Natural killer cell treated with Interleukin-12 subunit alpha and Interleukin-12 subunit beta and Interleukin-15 and Interleukin-18, amount 100 ng/mL, for 72 hours (primary cell): ENCODE results near the gene MXRA5. TPM values are rescaled to one million over a fixed set of nuclear protein-coding genes. Genes with fewer than 3 reads are reported as not detected.
"Not testable (repeated sequence)": the region's sequence is repeated elsewhere in the genome, so short reads cannot be mapped to it uniquely, and the experiment has no call there.

Source experiments
- ATAC-seq, 2 donors: fragments of 150-1000 bp; cut with Tn5 transposase in 1 of 2; sonication (Bioruptor Pico), chemical (Tn5 transposase) in 1 of 2; 2 replicates each; pipeline ENCODE4 v1.10.0; 2021
- DNase-seq: peaks from one replicate; pipeline ENCODE4 v3.0.0; 2022; ENCODE audit warnings: low spot score
- H3K27ac Mint-ChIP-seq, 2 donors: 1 replicate in 1 of 2; 2 replicates in 1 of 2; pipeline ENCODE4 v1.8.0; 2022; ENCODE audit warnings: mixed read lengths in 2 of 2, mild to moderate bottlenecking in 1 of 2, moderate library complexity in 1 of 2
- H3K27me3 Mint-ChIP-seq, 2 donors: 1 replicate in 1 of 2; 2 replicates in 1 of 2; pipeline ENCODE4 v1.8.0; 2022; ENCODE audit warnings: mixed read lengths in 2 of 2
- H3K36me3 Mint-ChIP-seq: one replicate; pipeline ENCODE4 v1.8.0; 2022; ENCODE audit warnings: mixed read lengths
- H3K4me1 Mint-ChIP-seq, 2 donors: 1 replicate in 1 of 2; 2 replicates in 1 of 2; pipeline ENCODE4 v1.8.0; 2022; ENCODE audit warnings: low read depth in 2 of 2, mixed read lengths in 2 of 2, mild to moderate bottlenecking in 1 of 2
- H3K4me3 Mint-ChIP-seq: one replicate; pipeline ENCODE4 v1.8.0; 2022; ENCODE audit warnings: mixed read lengths
- H3K9me3 Mint-ChIP-seq: 2 replicates; pipeline ENCODE4 v1.8.0; 2022; ENCODE audit warnings: mixed read lengths
- total RNA-seq, 2 donors: library from RNA; stranded (reverse); gene quantifications; one replicate each; pipeline ENCODE4 v1.2.3, GENCODE V29; 2022

MXRA5 gene
- total RNA-seq, 2 donors from 2014 or later, result not detected

GRCh38 chrX:3360881-3361280, 14.4 kb upstream of the MXRA5 start:
- no peak overlapping the region for H3K27ac Mint-ChIP-seq
- H3K4me3 Mint-ChIP-seq, result no peak overlapping the region
- DNase-seq (no peak), ATAC-seq (no peak)
- H3K36me3 Mint-ChIP-seq, result no peaks in the 10 kb centered on the region
- peaks cover 0 to 2% of the 10 kb centered on the region in 2 donors for H3K27me3 Mint-ChIP-seq
- H3K4me1 Mint-ChIP-seq, result no peaks in the 10 kb centered on the region
- H3K9me3 Mint-ChIP-seq, result no peaks in the 10 kb centered on the region

GRCh38 chrX:3352741-3353140, 6.3 kb upstream of the MXRA5 start:
- DNase-seq, ATAC-seq, H3K4me3 Mint-ChIP-seq, H3K27ac Mint-ChIP-seq, H3K9me3 Mint-ChIP-seq, H3K36me3 Mint-ChIP-seq, H3K4me1 Mint-ChIP-seq: not testable (repeated sequence)
- H3K27me3 Mint-ChIP-seq, result peaks cover 6 to 19% of the 10 kb centered on the region in 2 donors

DNA sequence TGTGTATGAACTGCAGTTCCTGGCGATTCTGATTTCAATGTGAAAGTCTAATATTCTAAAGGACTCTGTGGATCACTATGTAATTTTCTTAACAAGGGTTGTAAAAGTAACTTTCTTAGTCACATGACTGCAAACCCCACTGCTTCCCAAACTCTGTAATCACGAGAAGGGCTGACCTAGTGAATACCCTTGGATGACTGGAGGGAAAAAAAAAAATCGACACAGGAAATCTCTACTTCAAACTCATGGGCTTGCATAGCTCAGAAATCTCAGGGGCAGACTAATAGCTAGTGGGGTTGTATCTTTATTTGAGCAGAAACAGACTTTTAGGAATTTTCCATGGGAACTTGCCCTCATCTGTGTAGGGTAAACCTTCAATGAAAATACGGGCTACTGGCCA, 4.8 kb upstream of the MXRA5 start:
- ATAC-seq (no peak), DNase-seq (no peak)
- Mint-ChIP-seq H3K9me3 (no peaks in the 10 kb centered on the region), H3K36me3 (no peaks in the 10 kb centered on the region), H3K4me1 (no peaks in the 10 kb centered on the region), H3K4me3 (no peak overlapping the region), H3K27ac (no peak overlapping the region), H3K27me3 (peaks cover 6 to 20% of the 10 kb centered on the region in 2 donors)

DNA sequence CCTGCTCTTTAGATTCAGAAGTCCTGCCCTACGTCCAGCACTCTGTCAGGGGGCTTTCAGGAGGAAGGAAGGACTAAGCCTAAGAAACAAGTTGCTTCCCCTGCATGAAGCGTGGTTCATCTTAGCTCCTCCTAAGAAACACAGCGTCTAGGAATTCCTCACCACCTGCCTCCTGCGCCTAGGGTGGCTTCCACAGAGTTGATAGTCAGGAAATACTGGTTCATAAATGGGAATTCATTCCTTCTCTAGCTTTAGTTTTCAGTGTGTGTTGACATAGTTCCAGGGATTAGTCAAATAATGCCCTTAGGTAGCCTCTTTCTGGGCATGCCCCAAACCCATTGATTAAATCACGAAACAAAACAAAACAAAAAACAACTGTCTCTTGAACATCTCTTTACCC, 1.7 kb upstream of the MXRA5 start:
- H3K27me3 Mint-ChIP-seq, result peaks cover 20 to 33% of the 10 kb centered on the region in 2 donors
- H3K4me1 Mint-ChIP-seq, result no peaks in the 10 kb centered on the region
- no peaks in the 10 kb centered on the region for H3K36me3 Mint-ChIP-seq
- H3K27ac Mint-ChIP-seq, result no peak overlapping the region
- ATAC-seq, result no peak
- H3K9me3 Mint-ChIP-seq, result peaks cover 2% of the 10 kb centered on the region
- no peak overlapping the region for H3K4me3 Mint-ChIP-seq
- DNase-seq, result no peak

GRCh38 chrX:3345281-3346191, 916 bp downstream of the MXRA5 start:
- ATAC-seq (no peak), DNase-seq (no peak)
- Mint-ChIP-seq H3K36me3 (no peaks in the 10 kb centered on the region), H3K4me3 (no peak overlapping the region), H3K9me3 (peaks cover 2% of the 10 kb centered on the region), H3K27me3 (peaks cover 26 to 31% of the 10 kb centered on the region in 2 donors), H3K4me1 (no peaks in the 10 kb centered on the region), H3K27ac (no peak overlapping the region)

- not testable (repeated sequence) for H3K4me3 Mint-ChIP-seq, H3K9me3 Mint-ChIP-seq, DNase-seq, H3K36me3 Mint-ChIP-seq, H3K27ac Mint-ChIP-seq, H3K4me1 Mint-ChIP-seq, ATAC-seq
- H3K27me3 Mint-ChIP-seq, result peaks cover 22 to 24% of the 10 kb centered on the region in 2 donors
These were observed 2.9 kb downstream of the MXRA5 start for GRCh38 chrX:3343569-3343968.

- peaks cover 14 to 21% of the 10 kb centered on the region in 2 donors for H3K27me3 Mint-ChIP-seq
- no peaks in the 10 kb centered on the region for H3K36me3 Mint-ChIP-seq
- no peak for ATAC-seq
- no peaks in the 10 kb centered on the region for H3K4me1 Mint-ChIP-seq
- no peak overlapping the region for H3K4me3 Mint-ChIP-seq
- peaks cover 2% of the 10 kb centered on the region for H3K9me3 Mint-ChIP-seq
- no peak overlapping the region for H3K27ac Mint-ChIP-seq
- DNase-seq, result no peak
These were observed 6.4 kb downstream of the MXRA5 start for GRCh38 chrX:3340016-3340415.

DNA sequence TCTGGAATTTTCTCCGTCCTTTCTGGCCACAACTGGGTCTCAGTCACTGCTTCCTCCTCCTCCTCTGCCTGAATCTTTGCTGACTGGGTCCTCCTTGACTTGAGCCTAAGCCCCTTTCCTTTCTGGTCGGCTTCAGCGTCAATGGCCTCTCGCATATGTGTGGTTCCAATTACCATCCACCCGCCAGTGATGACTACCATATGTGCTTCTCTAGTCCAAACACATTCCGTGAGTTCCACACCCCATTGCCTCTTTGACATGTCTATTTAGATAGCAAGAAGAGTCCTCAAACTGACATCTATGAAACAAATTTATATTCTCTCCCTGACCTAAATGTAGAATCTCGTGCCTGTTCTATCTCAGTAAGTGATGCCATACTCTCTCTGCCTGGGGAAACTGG, 19.8 kb downstream of the MXRA5 start:
- ATAC-seq, result no peak
- H3K4me3 Mint-ChIP-seq, result no peak overlapping the region
- no peaks in the 10 kb centered on the region for H3K27me3 Mint-ChIP-seq
- H3K36me3 Mint-ChIP-seq, result no peaks in the 10 kb centered on the region
- H3K27ac Mint-ChIP-seq, result no peak overlapping the region
- DNase-seq, result no peak
- H3K9me3 Mint-ChIP-seq, result no peaks in the 10 kb centered on the region
- no peaks in the 10 kb centered on the region for H3K4me1 Mint-ChIP-seq

GRCh38 chrX:3320471-3321046, 25.9 kb downstream of the MXRA5 start:
- H3K27me3 Mint-ChIP-seq, result no peaks in the 10 kb centered on the region
- no peaks in the 10 kb centered on the region for H3K4me1 Mint-ChIP-seq
- DNase-seq (no peak), ATAC-seq (no peak)
- H3K4me3 Mint-ChIP-seq, result no peak overlapping the region
- H3K9me3 Mint-ChIP-seq, result no peaks in the 10 kb centered on the region
- H3K27ac Mint-ChIP-seq, result no peak overlapping the region
- no peaks in the 10 kb centered on the region for H3K36me3 Mint-ChIP-seq

- Mint-ChIP-seq H3K9me3 (no peaks in the 10 kb centered on the region), H3K4me3 (no peak overlapping the region), H3K27ac (no peak overlapping the region), H3K4me1 (no peaks in the 10 kb centered on the region), H3K27me3 (no peaks in the 10 kb centered on the region), H3K36me3 (no peaks in the 10 kb centered on the region)
- DNase-seq (no peak), ATAC-seq (no peak)
These were observed 29.2 kb downstream of the MXRA5 start for GRCh38 chrX:3317191-3317718.

GRCh38 chrX:3312109-3312508, 34.3 kb downstream of the MXRA5 start:
- Mint-ChIP-seq H3K4me3 (no peak overlapping the region), H3K27ac (no peak overlapping the region), H3K27me3 (no peaks in the 10 kb centered on the region), H3K9me3 (no peaks in the 10 kb centered on the region), H3K36me3 (no peaks in the 10 kb centered on the region), H3K4me1 (no peaks in the 10 kb centered on the region)
- ATAC-seq (no peak), DNase-seq (no peak)

GRCh38 chrX:3307881-3308280, 38.6 kb downstream of the MXRA5 start:
- no peaks in the 10 kb centered on the region for H3K4me1 Mint-ChIP-seq
- H3K36me3 Mint-ChIP-seq, result no peaks in the 10 kb centered on the region
- H3K9me3 Mint-ChIP-seq, result no peaks in the 10 kb centered on the region
- no peak overlapping the region for H3K4me3 Mint-ChIP-seq
- no peak overlapping the region for H3K27ac Mint-ChIP-seq
- no peak for ATAC-seq
- no peak for DNase-seq
- no peaks in the 10 kb centered on the region for H3K27me3 Mint-ChIP-seq

GRCh38 chrX:3299636-3300035, 46.8 kb downstream of the MXRA5 start:
- Mint-ChIP-seq H3K4me1 (no peaks in the 10 kb centered on the region), H3K27ac (no peak overlapping the region), H3K4me3 (no peak overlapping the region), H3K9me3 (no peaks in the 10 kb centered on the region), H3K36me3 (no peaks in the 10 kb centered on the region), H3K27me3 (no peaks in the 10 kb centered on the region)
- DNase-seq (no peak), ATAC-seq (no peak)

DNA sequence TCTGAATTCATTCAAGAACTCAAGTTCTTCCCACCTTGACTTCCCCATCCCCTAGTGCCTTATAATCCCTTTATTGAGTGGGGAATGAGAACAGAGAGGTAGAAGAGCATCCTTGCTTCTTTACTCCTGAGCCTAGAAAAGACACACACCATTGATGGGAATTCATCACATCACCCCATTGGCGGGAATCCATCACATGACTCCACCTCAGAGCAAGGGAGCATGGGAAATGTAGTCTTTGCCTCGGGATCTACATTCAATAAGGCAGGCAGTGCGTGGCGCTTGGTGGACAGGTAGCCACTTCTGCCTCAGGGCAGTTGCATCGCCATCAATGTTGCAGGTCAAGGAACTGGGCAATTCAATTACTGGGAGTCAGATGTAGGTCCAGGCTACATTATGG, 50.7 kb downstream of the MXRA5 start:
- ATAC-seq (no peak), DNase-seq (no peak)
- Mint-ChIP-seq H3K36me3 (no peaks in the 10 kb centered on the region), H3K4me1 (no peaks in the 10 kb centered on the region), H3K9me3 (no peaks in the 10 kb centered on the region), H3K27ac (no peak overlapping the region), H3K4me3 (no peak overlapping the region), H3K27me3 (peaks cover 5 to 8% of the 10 kb centered on the region in 2 donors)
